HG03196 (cell line): ENCODE results near the gene SELENOV.
"Not testable (repeated sequence)": the region's sequence is repeated elsewhere in the genome, so short reads cannot be mapped to it uniquely, and the experiment has no call there.

Source experiments
- ATAC-seq: cut with Tn5 transposase; IDR thresholded peaks from one replicate; pipeline ENCODE4 v1.9.1; 2021; ENCODE audit not compliant: unreplicated experiment

Gene SELENOV, protein sequence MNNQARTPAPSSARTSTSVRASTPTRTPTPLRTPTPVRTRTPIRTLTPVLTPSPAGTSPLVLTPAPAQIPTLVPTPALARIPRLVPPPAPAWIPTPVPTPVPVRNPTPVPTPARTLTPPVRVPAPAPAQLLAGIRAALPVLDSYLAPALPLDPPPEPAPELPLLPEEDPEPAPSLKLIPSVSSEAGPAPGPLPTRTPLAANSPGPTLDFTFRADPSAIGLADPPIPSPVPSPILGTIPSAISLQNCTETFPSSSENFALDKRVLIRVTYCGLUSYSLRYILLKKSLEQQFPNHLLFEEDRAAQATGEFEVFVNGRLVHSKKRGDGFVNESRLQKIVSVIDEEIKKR

DNA sequence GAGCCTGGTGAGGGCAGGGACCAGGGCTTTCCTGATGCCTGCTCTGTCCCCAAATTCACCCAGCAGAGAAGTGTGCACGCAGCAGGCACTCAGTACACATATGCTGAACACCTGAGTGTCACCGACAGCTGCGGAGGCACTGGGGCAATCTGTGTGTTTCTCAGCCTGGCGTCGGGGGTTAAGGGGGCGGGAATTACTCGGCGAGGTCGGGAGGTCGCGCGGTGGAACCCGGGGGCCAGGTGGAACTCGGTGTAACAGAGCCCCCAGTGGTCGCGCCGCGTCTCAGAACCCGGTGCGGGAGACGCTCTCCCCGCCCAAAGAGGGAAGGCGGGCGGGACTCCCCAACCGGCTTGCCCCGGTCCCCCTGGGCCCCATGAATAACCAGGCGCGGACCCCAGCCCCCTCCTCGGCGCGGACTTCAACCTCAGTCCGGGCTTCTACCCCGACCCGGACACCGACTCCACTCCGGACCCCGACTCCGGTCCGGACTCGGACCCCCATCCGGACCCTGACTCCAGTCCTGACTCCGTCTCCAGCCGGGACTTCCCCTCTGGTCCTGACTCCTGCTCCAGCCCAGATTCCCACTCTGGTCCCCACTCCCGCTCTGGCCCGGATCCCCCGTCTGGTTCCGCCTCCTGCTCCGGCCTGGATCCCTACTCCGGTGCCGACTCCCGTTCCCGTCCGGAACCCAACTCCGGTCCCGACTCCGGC lies at the start of gene SELENOV:
Gene SELENOV, plus strand, starts transcription at position 300 of the 711 bp plus-strand sequence. Its CDS starts 74 bp downstream, at position 374.
- ATAC-seq: no peak

DNA sequence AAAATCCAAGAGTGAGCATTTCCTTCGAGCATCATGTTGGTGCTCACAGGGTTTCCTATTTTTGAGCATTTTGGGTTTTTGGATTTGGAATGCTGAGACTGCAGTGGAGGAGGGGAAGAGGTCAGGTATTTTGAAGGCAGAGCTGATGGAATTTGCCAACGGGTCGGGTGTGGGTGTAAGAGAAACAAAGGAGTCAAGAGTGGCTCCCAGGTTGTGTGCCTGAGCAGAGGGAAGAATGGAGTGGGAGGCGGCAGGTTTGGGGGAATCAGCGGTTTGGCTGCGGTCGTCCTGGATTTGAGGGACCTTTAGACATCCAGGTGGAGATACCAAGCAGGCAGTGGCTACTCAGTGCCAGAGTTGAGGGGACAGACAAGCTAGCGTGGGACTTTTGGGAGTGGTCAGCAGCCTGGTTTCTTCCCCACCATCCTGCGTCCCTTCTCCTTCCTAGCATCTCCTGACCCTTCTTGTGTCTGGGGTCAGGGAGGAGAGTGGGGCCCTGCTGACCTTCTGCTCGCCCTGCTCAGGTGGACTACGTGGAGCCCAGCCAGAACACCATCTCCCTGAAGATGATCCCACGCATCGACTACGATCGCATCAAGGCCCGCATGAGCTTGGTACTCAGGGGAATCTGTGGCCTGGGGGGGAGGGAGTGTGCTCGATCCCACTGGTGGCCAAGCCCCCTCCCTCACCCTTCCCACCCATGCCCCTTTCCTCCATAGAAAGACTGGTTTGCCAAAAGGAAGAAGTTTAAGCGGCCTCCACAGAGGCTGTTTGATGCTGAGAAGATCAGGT lies 48.8 kb upstream of the SELENOV start:
- ATAC-seq: no peak

DNA sequence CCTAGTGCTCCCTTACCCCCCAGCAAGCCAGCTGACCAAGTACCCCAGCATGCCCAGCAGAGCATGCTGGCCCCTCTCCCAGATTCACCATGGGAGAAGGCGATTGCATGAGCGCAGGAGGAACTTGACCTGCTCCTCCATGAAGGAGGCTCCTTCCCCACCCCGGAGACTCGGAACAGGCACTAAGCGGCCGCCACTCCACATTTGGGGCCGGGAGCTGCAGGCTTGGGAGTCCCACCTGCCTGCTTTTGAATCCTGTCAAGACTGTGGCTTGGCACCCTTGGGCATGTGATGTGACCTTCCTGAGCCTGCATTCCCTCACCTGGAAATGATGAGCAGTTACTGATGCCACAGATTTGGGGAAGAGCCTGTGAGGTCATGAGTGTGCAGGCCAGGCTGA lies 47.0 kb upstream of the SELENOV start:
- no peak for ATAC-seq

DNA sequence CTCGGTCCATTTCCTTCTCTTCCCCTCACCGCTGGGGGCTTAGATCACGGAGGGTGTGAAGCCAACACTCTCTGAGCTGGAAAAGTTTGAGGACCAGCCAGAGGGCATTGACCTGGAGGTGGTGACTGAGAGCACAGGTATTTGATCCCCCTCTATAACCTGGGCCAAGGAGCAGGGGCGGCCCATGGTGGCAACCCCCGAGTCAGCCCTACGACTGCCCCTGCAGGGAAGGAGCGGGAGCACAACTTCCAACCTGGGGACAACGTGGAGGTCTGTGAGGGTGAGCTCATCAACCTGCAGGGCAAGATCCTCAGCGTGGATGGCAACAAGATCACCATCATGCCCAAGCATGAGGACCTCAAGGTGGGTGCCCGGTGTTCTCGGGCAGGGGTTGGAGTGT lies 45.9 kb upstream of the SELENOV start:
- ATAC-seq: no peak

DNA sequence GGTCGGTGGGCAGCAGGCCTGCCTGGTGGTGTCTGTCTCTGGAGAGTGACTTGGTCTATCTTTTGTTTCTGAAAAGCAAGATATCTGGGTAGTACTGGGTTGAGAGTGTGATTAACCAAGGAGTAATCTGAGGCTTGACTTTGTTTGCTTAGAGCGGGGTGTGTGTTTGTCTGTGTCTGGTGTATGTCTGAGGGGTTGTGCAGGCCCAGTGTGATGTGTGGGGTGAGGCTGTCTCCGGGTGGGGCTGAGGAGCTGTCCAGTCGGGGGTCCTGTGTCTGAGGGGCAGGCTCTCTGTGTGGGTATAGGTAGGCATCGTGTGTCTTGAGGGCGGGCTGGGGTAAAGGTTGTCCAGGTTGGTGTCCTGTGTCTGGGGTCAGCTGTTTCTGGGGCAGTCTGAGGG lies 45.4 kb upstream of the SELENOV start:
- ATAC-seq: no peak

DNA sequence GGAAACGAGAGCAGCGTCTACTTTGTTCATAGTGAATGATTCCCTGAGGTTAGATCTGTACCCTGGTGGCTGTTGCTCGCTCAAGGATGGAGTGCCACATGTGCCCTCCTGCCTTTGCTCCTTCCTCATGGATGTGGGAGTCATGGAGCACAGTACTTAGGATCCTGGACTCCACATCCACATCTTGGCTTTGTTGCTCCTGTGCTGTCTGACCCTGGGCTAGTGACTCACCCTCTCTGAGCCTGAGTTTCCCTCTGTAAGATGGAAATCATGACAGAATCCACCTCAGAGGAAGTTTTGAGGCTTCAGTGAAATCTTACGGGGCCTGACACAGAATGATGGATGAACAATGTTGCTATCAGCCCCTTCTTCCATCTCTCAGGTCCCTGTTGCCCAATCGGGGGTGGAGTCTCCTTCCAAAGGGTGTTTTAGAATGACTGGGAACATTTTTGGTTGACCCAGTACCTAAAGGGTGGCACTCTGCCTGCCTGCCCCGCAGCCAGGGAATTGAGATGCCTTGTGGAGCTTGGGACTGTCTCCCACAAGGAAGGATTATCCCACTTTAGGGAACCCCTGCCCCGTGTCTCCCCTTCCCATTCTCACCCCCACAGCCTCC lies 44.1 kb upstream of the SELENOV start:
- ATAC-seq: no peak

DNA sequence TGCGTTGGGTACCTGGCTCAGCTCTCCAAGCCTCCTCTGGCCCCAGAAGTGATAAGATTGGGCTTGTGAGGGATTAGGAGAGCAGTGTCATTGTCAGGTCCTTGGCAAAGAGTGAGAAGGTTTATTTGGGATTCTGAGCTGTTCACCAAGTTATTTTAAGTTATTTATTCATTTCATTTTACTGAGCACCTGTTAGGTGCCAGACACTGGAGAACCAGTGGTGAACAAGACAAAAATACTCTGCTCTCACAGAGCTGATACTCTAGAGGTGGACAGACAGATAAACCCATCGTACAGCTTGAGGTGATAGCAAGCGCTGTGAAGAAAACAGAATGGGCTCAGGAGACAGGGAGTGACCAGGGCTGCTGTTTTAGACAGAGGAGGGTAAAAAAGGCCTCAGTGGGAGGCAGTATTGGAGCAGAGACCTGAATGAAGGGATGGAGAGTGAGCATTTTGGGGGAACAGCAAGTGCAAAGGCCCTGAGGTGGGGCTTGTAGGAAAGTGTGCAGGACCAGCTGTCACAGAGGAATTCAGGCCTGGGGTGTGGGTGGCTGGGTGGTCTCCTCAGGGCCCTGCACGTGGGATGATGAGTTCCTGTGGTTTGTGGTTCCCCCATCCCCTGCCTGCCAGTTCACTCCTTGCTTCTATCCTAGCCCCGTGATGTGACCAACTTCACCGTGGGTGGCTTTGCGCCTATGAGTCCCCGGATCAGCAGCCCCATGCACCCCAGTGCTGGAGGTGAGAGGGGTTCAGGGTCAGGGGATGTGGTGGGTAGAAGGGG lies 43.0 kb upstream of the SELENOV start:
- no peak for ATAC-seq

DNA sequence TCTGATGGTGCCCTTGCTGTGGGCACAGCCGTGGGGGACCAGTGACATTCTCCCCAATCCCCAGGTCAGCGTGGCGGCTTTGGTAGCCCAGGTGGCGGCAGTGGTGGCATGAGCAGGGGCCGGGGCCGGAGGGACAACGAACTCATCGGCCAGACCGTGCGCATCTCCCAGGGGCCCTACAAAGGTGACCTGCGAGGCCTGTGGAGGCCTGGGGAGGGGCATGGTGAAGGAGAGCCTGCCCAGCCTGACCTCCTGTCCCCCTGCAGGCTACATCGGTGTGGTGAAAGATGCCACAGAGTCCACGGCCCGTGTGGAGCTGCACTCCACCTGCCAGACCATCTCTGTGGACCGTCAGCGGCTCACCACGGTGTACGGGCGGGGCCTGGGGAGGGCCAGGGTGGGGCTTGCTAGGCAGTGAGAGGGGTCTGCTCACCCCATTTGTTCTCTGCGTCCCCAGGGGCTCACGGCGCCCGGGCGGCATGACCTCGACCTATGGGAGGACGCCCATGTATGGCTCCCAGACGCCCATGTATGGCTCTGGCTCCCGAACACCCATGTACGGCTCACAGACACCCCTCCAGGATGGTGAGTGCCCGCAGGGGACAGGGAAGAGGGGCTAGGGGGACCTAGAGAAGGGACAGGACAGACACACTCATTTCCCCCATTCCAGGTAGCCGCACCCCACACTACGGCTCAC lies 42.0 kb upstream of the SELENOV start:
- no peak for ATAC-seq

DNA sequence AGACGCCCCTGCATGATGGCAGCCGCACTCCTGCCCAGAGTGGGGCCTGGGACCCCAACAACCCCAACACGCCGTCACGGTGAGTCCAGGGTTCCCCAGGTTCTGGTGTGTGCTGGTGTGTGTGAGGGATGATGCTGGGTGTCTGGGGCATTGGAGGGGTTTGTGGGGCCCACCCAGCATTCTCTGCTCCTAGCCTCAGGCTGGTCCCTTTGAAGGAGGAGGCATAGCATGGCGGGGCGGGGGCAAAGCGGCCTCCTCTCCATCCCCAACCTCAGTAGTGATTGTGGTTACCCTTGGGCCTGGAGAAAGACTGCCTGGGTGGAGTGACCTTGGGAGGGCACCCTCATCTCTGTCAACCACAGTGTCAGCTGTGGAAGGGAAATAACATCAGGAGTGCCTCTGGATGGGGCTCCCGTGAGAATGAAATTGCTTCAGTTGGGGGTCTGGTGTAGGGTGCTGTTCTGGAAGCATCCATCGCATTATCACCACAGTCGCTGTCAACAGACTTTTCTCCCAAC lies 41.4 kb upstream of the SELENOV start:
- ATAC-seq: no peak

DNA sequence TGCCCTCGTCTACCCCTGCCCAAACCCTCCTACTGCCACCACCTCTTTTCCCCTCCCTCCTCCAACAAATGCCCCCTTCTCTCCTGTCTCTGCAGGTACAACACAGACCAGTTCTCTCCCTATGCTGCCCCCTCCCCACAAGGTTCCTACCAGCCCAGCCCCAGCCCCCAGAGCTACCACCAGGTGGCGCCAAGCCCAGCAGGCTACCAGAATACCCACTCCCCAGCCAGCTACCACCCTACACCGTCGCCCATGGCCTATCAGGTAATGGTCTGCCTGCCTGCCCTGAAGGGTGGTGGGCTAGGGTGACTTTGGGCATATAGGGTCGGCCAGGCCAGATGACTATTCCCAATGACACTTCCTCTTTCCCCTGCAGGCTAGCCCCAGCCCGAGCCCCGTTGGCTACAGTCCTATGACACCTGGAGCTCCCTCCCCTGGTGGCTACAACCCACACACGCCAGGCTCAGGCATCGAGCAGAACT lies 40.8 kb upstream of the SELENOV start:
- no peak for ATAC-seq

DNA sequence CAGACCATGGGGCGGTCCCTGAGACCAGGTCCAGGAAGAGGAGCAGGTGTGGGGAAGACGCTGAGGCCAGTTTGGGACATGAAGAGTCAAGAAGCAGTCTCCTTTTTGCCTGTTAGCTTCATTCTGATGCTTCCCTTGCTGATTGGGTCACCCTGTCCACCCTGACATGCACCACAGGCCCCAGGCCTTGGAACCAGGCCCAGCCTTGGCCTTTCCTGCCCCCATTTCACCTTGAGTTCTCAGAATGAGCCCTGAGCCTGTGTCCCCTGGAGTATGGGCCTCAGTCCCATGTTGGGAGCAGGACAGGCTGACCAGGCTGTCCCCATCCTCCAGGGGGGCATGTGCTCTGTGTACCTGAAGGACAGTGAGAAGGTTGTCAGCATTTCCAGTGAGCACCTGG lies 39.2 kb upstream of the SELENOV start:
- ATAC-seq: no peak

DNA sequence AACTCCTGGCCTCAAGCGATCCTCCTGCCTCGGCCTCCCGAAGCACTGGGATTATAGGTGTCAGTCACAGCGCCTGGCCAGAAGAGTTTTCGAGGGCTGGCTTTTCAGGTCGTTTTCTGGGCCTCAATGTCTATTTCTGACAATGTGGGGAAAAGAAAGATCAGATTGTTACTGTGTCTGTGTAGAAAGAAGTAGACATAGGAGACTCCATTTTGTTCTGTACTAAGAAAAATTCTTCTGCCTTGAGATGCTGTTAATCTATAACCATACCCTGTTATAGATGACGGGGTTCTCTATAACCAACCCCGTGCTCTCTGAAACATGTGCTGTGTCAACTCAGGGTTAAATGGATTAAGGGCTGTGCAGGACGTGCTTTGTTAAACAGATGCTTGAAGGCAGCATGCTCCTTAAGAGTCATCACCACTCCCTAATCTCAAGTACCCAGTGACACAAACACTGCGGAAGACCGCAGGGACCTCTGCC lies 35.6 kb upstream of the SELENOV start:
- ATAC-seq: not testable (repeated sequence)

DNA sequence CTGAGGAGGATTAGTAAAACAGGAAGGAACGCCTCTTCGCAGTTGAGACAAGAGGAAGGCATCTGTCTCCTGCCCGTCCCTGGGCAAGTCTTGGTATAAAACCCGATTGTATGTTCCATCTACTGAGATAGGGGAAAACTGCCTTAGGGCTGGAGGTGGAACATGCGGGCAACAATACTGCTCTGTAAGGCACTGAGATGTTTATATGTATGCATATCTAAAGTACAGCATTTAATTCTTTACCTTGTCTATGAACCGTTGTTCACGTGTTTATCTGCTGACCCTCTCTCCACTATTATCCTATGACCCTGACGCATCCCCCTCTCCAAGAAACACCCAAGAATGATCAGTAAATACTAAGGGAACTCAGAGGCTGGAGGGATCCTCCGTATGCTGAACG lies 35.0 kb upstream of the SELENOV start:
- no peak for ATAC-seq

DNA sequence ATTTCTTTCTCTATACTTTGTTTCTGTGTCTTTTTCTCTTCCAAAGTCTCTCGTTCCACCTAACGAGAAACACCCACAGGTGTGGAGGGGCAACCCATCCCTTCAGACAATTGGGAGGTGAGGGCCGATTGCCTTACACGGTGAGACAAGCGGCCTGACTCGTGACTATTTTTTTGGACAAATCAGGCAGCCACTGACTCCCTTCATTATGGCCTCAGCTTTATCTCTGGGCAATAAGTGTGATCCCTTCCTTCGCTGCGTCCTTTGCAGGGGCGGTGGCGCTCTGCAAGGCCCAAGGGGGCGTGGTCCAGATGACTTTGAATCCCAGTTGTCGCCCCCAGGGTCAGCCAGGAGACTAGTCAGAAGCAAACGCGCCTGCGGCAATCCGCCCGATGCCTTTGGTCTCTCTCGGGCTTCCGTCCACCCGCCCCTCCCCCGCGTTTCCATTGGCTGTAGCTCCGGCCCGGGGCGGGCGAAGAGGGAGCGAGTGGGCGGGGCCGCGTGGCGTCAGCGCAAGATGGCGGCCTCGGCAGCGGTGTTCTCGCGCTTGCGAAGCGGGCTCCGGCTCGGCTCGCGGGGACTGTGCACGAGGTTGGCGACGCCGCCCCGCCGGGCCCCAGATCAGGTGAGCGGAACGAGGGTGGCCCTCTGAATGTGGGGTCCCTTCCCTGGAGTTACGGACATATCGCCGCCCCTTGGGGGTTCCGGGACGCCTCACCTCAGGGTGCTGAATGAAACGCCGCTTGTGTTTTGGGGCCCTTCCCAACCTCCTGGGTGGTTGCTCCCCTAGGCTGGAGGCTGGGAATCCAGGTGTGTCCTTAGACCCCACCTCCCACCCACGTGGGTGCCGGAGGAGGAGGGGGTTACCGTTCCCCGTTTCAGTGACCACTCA lies 34.4 kb upstream of the SELENOV start, which contains the start of gene TIMM50:
Gene TIMM50, plus strand, starts transcription at position 502 of the 892 bp plus-strand sequence. Its CDS starts 16 bp downstream, at position 518.
- ATAC-seq: peak; percentile 78

DNA sequence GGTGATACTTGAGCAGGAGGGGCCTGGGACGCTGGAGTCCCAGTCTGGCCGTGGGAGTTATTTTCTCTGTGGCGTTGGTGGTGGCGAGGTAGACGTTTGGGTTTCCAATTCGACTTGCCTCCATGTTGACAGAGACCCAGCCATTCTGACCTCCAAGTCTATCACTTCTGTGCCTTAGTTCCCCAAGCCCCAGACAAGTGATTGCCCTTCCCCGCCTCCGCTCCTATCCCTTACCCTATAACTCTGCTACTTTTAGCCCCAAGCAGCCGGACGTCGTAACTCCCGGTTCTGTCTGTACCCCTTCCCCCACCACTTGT lies 33.8 kb upstream of the SELENOV start:
- no peak for ATAC-seq

DNA sequence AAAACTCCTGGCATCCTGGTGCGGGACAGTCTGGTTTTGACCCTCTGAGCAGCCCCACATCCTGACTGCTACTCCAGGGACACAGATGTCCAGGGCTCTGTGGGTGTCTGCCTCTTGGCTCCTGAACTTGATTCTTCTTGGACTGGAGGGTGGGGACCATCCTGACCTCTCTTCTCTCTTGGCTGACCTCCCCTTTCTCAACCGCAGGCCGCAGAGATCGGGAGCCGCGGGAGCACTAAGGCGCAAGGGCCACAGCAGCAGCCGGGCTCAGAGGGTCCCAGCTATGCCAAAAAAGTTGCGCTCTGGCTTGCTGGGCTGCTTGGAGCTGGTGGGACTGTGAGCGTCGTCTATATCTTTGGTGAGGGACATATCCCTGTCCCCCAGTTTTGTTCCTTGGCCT lies 33.3 kb upstream of the SELENOV start:
- ATAC-seq: no peak

DNA sequence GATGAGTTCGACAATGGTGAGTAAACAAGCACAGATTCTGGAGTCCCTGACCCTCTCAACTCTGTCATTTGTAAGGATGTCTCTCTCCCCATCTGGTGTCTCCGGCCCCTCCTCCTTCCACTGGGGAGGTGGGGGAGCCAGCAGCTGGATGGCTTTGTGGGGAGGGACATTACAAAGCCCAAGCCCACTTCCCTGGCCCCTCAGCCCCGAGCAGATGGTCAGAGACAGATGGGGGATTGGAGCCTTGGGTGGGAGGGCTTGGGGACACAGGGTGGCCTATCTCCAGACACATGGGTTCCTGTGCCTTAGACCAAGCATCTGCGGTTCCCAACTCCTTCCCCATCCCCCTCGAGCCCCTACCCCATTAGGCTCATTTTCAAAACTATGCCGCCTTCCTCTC lies 31.8 kb upstream of the SELENOV start:
- ATAC-seq: no peak

DNA sequence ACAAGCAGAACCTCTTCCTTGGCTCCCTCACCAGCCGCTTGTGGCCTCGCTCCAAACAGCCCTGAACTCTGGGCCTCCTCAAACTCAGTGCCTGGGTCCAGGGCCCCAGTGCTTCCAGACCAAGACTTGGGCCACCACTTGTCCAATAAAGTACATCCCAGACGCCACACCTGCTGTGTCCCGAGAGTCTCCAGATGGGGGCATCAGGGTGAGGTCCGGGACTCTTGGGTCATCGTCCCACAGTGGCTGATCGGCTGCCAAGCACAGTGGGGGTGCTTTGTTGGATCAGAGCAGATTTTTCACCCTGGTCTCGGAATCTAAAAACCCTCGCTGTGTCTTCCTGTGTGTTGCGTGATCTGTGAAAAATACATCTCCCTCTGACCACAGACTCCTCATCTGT lies 25.2 kb upstream of the SELENOV start:
- no peak for ATAC-seq
